ENCODE results near the gene DAPK1. TPM values are rescaled to one million over a fixed set of nuclear protein-coding genes. Genes with fewer than 3 reads are reported as not detected.

DAPK1 gene
- total RNA-seq, 2 donors from 2014 or later, result 39.1 to 40.6 TPM

DNA sequence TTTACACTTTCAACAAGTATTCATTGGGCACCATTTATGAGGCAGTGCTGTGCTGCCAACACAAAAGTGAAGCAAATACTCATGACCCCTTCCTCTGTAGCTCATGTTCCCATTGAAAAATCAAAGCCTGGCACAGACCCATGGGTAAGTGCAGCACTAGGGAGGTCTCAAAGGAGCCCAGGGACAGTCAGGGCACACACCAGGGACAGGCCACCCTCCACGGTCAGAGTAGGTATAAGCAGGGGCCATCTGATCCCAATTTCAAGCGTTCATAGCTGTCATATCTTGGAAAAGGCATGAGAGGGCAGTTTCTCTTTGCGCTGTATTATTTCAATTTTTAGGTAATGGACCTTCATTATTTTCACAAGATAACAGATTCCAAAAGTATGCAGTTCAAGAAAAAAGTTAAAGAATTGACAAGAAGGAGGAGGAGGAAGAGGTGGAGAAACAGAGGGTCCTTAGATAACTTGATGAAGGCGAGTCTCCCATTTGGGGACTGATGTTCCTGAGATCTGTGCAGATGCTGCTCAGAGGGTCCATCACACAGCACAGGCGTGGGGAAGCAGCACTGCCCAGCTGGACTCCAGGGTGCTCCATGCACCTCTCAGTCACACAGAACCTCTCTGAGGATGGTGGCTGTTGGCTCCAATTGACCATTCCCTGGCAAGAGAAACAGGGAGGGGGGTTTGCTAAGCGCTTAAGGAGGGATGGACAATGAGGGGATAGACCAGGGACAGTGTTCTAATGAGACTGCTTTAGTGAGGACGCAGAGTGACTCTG lies 235.8 kb downstream of the DAPK1 start:
- no peak for TF ChIP-seq CTCF (IDR thresholded peaks at IDR 0.05)
- H3K27me3 ChIP-seq (replicated peaks; ENCODE audit: insufficient read depth), result no peaks in the 10 kb centered on the region
- ATAC-seq (ENCODE audit: insufficient number of reproducible peaks, low FRiP score, low read depth) (no peak), DNase-seq (ENCODE audit: low spot score) (no peak)
- no peak overlapping the region for H3K27ac ChIP-seq
- no peak overlapping the region for H3K4me3 ChIP-seq
- H3K9me3 ChIP-seq, result no peaks in the 10 kb centered on the region
- peaks cover 21% of the 10 kb centered on the region for H3K36me3 ChIP-seq
- H3K4me1 ChIP-seq (ENCODE audit: control insufficient read depth in 1 of 2, low read depth in 2 of 2), result peaks cover 2 to 12% of the 10 kb centered on the region in 2 donors

GRCh38 chr9:87734106-87734505 lies 236.4 kb downstream of the DAPK1 start:
- DNase-seq (ENCODE audit: low spot score) (no peak), ATAC-seq (ENCODE audit: insufficient number of reproducible peaks, low FRiP score, low read depth) (no peak)
- no peaks in the 10 kb centered on the region for H3K9me3 ChIP-seq
- no peak overlapping the region for H3K27ac ChIP-seq
- peaks cover 14% of the 10 kb centered on the region for H3K36me3 ChIP-seq
- peaks cover 0 to 5% of the 10 kb centered on the region in 2 donors for H3K4me1 ChIP-seq (ENCODE audit: control insufficient read depth in 1 of 2, low read depth in 2 of 2)
- no peak overlapping the region for H3K4me3 ChIP-seq
- no peak for TF ChIP-seq CTCF (IDR thresholded peaks at IDR 0.05)
- H3K27me3 ChIP-seq (replicated peaks; ENCODE audit: insufficient read depth), result no peaks in the 10 kb centered on the region

- H3K4me3 ChIP-seq, result no peak overlapping the region
- ATAC-seq (ENCODE audit: insufficient number of reproducible peaks, low FRiP score, low read depth), result no peak
- H3K9me3 ChIP-seq, result peaks cover 11% of the 10 kb centered on the region
- H3K27me3 ChIP-seq (replicated peaks; ENCODE audit: insufficient read depth), result no peaks in the 10 kb centered on the region
- H3K4me1 ChIP-seq (ENCODE audit: control insufficient read depth in 1 of 2, low read depth in 2 of 2), result no peaks in the 10 kb centered on the region
- no peak overlapping the region for H3K27ac ChIP-seq
- no peak for DNase-seq (ENCODE audit: low spot score)
- H3K36me3 ChIP-seq, result no peaks in the 10 kb centered on the region
- no peak for TF ChIP-seq CTCF (IDR thresholded peaks at IDR 0.05)
Measured at GRCh38 chr9:87739546-87739945, 241.9 kb downstream of the DAPK1 start.

DNA sequence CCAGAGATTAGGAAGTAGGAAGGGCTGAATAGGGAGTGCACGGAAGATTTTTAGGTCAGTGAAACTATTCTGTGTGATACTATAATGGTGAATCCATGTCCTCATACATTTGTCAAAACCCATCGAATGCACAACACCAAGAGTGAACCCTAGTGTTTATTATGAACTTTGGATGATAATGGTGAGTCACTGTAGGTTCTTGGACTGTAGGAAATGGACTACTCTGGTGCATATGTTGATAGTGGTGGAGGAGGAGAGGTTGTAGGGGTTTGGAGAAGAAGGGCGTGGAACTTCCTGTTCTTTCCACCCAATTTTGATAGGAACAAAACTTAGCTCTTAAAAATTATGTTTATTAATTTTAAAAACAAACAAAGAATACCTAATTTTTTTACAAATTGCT lies 242.5 kb downstream of the DAPK1 start:
- peaks cover 11% of the 10 kb centered on the region for H3K9me3 ChIP-seq
- no peak for TF ChIP-seq CTCF (IDR thresholded peaks at IDR 0.05)

GRCh38 chr9:87741326-87741725 lies 243.7 kb downstream of the DAPK1 start:
- Histone ChIP-seq H3K27ac (no peak overlapping the region), H3K27me3 (replicated peaks; ENCODE audit: insufficient read depth) (no peaks in the 10 kb centered on the region), H3K4me1 (ENCODE audit: control insufficient read depth in 1 of 2, low read depth in 2 of 2) (no peaks in the 10 kb centered on the region), H3K36me3 (no peaks in the 10 kb centered on the region), H3K4me3 (no peak overlapping the region), H3K9me3 (peaks cover 11% of the 10 kb centered on the region)
- no peak for ATAC-seq (ENCODE audit: insufficient number of reproducible peaks, low FRiP score, low read depth)
- no peak for TF ChIP-seq CTCF (IDR thresholded peaks at IDR 0.05)
- no peak for DNase-seq (ENCODE audit: low spot score)

More for the DNA sequence above, 242.5 kb downstream of the DAPK1 start:
- no peak for ATAC-seq (ENCODE audit: insufficient number of reproducible peaks, low FRiP score, low read depth)
- H3K36me3 ChIP-seq, result no peaks in the 10 kb centered on the region
- H3K27me3 ChIP-seq (replicated peaks; ENCODE audit: insufficient read depth), result no peaks in the 10 kb centered on the region
- H3K4me1 ChIP-seq (ENCODE audit: control insufficient read depth in 1 of 2, low read depth in 2 of 2), result no peaks in the 10 kb centered on the region
- H3K27ac ChIP-seq, result no peak overlapping the region
- DNase-seq (ENCODE audit: low spot score), result no peak
- H3K4me3 ChIP-seq, result no peak overlapping the region
